ENCODE data around the gene SUDS3.
"Not testable (repeated sequence)": the region's sequence is repeated elsewhere in the genome, so short reads cannot be mapped to it uniquely, and the experiment has no call there.

Gene SUDS3, protein sequence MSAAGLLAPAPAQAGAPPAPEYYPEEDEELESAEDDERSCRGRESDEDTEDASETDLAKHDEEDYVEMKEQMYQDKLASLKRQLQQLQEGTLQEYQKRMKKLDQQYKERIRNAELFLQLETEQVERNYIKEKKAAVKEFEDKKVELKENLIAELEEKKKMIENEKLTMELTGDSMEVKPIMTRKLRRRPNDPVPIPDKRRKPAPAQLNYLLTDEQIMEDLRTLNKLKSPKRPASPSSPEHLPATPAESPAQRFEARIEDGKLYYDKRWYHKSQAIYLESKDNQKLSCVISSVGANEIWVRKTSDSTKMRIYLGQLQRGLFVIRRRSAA

DNA sequence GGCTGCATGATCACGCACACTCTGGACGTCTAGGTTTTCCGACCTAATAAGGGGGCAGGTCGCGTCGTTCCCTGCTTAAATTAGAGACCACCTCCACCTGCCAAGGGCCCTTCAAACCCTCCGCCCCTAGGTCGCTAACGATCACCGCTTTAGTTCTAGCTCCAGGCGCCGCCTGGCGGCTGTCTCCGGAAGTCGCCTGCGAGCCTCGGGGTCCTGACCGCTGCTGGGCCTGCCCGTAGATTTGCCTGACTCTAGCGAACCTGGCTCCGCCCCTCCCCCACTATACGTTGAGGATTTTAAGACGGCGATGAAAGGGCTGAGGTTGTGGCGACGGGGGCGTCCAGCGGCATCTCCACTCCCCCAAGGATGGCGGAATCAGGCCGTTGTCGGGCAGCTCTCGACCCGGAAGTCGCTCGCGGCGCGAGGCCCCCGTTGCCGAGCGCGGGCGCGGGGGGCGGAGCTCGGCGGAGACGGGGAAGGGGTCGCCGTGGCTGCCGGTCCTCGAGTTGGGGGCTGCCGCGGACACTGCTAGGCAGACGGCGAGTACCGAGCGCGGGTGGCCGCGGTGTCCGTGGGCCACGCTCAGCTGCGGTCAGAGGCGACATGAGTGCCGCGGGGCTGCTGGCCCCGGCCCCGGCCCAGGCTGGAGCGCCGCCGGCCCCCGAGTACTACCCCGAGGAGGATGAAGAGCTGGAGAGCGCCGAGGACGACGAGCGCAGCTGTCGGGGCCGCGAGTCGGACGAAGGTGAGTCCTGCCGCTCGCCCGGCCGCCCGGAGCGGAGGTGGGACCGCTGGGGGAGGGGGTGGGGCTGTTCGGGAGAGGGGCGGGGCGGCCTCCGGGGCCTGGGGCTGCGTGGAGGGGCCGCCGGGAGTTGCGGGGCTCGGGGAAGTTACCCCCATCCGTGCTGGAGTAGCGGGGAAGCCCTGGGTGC lies at the start of gene SUDS3:
Gene SUDS3, plus strand, starts transcription at position 467 of the 932 bp plus-strand sequence. Its CDS starts 137 bp downstream, at position 604.
- peak; percentile 90 for DNase-seq (ENCODE audit: low read depth)

DNA sequence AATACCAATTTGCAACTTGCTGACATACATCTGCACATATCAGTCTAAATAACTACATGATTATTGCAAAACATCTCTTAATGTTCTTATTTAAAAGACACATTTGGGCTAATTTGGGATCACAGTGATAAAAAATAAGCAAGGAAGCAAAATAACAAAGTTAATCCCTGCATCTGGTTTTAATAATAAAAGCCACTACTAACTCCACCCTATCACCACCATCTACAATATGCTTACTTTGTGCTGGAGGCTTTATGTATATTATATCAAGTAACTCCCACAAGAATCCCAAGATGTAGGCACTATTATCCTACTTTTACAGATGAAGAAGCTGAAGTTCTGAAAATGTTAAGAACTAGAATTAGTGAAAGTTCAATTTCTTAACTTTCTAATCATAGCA lies 49.4 kb upstream of the SUDS3 start:
- DNase-seq (ENCODE audit: low read depth): no peak

- DNase-seq (ENCODE audit: low read depth): no peak
Observed at GRCh38 chr12:118327391-118327790, 49.0 kb upstream of the SUDS3 start.

- DNase-seq (ENCODE audit: low read depth): no peak
Observed at GRCh38 chr12:118328486-118329330, 47.6 kb upstream of the SUDS3 start.

GRCh38 chr12:118330421-118331018 lies 45.8 kb upstream of the SUDS3 start:
- no peak for DNase-seq (ENCODE audit: low read depth)

DNA sequence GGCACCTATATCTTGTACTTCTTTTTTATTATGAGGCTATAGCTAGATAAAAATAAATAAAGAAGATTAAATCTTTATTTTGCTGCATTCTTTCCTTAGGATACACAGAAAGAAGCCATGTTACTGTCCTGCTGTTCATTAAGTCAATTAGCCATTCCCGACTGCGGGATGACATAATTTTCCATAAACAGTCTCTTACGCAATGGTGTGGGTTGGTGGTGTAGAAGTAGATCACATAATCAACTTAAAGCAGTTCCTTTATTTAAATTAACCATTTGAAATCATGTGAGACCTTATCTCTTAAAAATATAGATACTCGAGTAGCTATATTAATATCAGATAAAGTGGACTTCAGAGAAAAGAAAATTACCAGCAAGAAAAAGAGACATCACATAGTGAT lies 43.8 kb upstream of the SUDS3 start:
- no peak for DNase-seq (ENCODE audit: low read depth)

GRCh38 chr12:118334241-118334640 lies 42.1 kb upstream of the SUDS3 start:
- DNase-seq (ENCODE audit: low read depth): no peak

- no peak for DNase-seq (ENCODE audit: low read depth)
Observed at GRCh38 chr12:118334939-118335567, 41.3 kb upstream of the SUDS3 start.

DNA sequence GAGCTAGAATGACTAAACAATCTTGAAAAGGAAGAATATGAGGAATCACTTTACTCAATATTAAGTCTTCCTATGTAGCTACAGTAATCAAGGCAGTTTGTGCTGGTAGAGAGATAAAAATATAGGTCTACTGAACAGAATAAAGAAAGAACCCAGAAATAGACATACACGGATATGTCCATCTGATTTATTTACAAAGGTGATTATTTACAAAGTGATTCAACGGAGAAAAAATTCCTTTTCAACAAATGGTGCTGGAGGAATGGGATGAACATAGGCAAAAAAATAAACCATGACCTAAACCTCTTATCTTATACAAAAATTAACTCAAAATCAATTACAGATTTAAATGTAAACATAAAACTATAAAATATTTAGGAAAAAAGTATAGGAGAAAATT lies 40.2 kb upstream of the SUDS3 start:
- DNase-seq (ENCODE audit: low read depth): no peak

- DNase-seq (ENCODE audit: low read depth): no peak
Observed at GRCh38 chr12:118337194-118337838, 39.0 kb upstream of the SUDS3 start.

GRCh38 chr12:118342090-118342489 lies 34.3 kb upstream of the SUDS3 start:
- no peak for DNase-seq (ENCODE audit: low read depth)

DNA sequence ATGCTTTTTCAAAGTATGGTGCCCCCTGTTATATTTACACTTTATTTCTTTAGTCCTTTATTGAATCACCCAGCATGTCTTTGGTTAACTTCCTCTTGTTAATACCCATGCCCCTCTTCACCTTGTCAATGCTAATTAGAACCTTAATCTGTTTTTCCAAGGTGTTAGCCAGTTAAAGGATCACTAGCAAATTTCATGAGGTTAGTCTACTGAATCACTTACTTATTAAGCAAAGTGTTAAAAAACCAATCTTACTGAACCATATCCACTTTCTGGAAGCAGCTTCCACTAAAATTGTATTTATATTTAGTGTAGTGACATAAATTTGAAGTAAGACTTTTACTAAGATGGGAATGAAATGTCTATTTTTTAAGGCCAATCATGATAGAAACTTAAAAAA lies 31.5 kb upstream of the SUDS3 start:
- DNase-seq (ENCODE audit: low read depth): no peak

GRCh38 chr12:118345355-118345754 lies 31.0 kb upstream of the SUDS3 start:
- DNase-seq (ENCODE audit: low read depth): no peak

- DNase-seq (ENCODE audit: low read depth): no peak
Observed at GRCh38 chr12:118346895-118347294, 29.5 kb upstream of the SUDS3 start.

DNA sequence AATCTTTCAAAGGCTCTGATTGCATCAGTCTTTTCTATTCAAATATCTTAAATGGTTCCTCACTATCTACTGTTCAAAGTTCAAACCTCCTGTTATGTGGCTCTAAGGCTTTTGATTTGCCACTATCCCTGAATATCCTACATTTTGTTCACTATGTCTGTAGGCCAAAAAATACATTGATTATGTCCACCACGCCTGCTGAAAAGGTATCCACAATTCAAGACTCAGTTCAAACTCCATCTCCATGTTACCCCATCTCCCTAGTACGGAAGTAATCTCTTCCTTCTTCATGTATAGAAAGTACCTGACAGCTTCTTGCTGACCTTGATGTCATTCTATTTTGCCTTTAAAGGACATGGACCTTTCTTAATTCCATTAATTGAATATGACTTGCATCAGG lies 28.4 kb upstream of the SUDS3 start:
- no peak for DNase-seq (ENCODE audit: low read depth)

- DNase-seq (ENCODE audit: low read depth): no peak
Observed at GRCh38 chr12:118350908-118351559, 25.3 kb upstream of the SUDS3 start.

- DNase-seq (ENCODE audit: low read depth): no peak
Observed at GRCh38 chr12:118353721-118354120, 22.6 kb upstream of the SUDS3 start.

DNA sequence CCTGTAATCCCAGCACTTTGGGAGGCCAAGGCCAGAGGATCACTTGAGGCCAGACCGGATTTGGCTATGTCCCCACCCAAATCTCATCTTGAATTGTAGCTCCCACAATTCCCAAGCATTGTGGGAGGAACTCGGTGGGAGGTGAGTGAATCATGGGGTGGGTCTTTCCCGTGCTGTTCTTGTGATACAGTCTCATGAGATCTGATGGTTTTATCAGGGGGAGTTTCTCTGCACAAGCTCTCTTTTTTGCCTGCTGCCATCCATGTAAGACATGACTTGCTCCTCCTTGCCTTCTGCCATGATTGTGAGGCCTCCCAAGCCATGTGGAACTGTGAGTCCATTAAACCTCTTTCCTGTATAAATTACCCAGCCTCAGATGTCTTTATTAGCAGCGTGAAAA lies 21.9 kb upstream of the SUDS3 start:
- DNase-seq (ENCODE audit: low read depth): not testable (repeated sequence)

DNA sequence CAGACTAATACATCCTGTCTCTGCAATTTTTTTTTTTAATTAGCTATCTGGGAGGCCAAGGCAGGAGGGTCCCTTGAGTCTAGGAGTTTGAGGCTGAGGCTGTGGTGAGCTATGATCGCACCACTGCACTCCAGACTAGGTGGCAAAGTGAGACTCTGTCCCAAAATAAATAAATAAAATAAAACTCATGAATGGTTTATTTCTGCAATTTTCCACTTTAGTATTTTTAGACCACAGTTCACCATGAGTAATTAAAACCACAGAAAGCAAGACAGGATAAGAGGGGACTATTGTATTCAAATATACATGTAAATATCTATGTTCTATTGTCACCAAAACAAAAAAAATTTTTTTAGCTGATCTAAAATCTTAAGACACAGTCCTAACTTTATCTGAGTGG lies 21.5 kb upstream of the SUDS3 start:
- DNase-seq (ENCODE audit: low read depth): no peak

- no peak for DNase-seq (ENCODE audit: low read depth)
Observed at GRCh38 chr12:118355843-118356242, 20.5 kb upstream of the SUDS3 start.
